ENCODE measurements around the gene KIAA0040.

KIAA0040 gene

GRCh38 chr1:175203570-175204068 is 11.0 kb upstream of the KIAA0040 start:
- Histone ChIP-seq H3K9me3 (ENCODE audit: severe bottlenecking) (no peaks in the 10 kb centered on the region), H3K27ac (ENCODE audit: poor library complexity, severe bottlenecking) (no peak overlapping the region), H3K27me3 (ENCODE audit: insufficient read depth, poor library complexity, severe bottlenecking) (no peaks in the 10 kb centered on the region), H3K36me3 (ENCODE audit: low read depth) (no peaks in the 10 kb centered on the region), H3K4me1 (ENCODE audit: insufficient read depth, poor library complexity, severe bottlenecking) (peaks cover 13% of the 10 kb centered on the region), H3K4me3 (ENCODE audit: severe bottlenecking) (no peak overlapping the region)
- no peak for ATAC-seq (ENCODE audit: low read depth)
- no peak for DNase-seq (ENCODE audit: low spot score)
- no peak for TF ChIP-seq CTCF (IDR thresholded peaks at IDR 0.05; ENCODE audit: poor library complexity, severe bottlenecking)

GRCh38 chr1:175200678-175201521 is 8.3 kb upstream of the KIAA0040 start:
- Histone ChIP-seq H3K4me1 (ENCODE audit: insufficient read depth, poor library complexity, severe bottlenecking) (peaks cover 24% of the 10 kb centered on the region), H3K27me3 (ENCODE audit: insufficient read depth, poor library complexity, severe bottlenecking) (no peaks in the 10 kb centered on the region), H3K36me3 (ENCODE audit: low read depth) (no peaks in the 10 kb centered on the region), H3K27ac (ENCODE audit: poor library complexity, severe bottlenecking) (no peak overlapping the region), H3K9me3 (ENCODE audit: severe bottlenecking) (no peaks in the 10 kb centered on the region), H3K4me3 (ENCODE audit: severe bottlenecking) (no peak overlapping the region)
- no peak for TF ChIP-seq CTCF (IDR thresholded peaks at IDR 0.05; ENCODE audit: poor library complexity, severe bottlenecking)
- ATAC-seq (ENCODE audit: low read depth): no peak
- no peak for DNase-seq (ENCODE audit: low spot score)

- DNase-seq (ENCODE audit: low spot score) (no peak), ATAC-seq (ENCODE audit: low read depth) (no peak)
- Histone ChIP-seq H3K4me3 (ENCODE audit: severe bottlenecking) (no peak overlapping the region), H3K9me3 (ENCODE audit: severe bottlenecking) (no peaks in the 10 kb centered on the region), H3K27me3 (ENCODE audit: insufficient read depth, poor library complexity, severe bottlenecking) (no peaks in the 10 kb centered on the region), H3K4me1 (ENCODE audit: insufficient read depth, poor library complexity, severe bottlenecking) (peaks cover 48% of the 10 kb centered on the region), H3K36me3 (ENCODE audit: low read depth) (no peaks in the 10 kb centered on the region), H3K27ac (ENCODE audit: poor library complexity, severe bottlenecking) (peak overlapping the region; percentile 85)
- TF ChIP-seq CTCF (IDR thresholded peaks at IDR 0.05; ENCODE audit: poor library complexity, severe bottlenecking): no peak
These were observed 5.8 kb upstream of the KIAA0040 start for GRCh38 chr1:175198332-175198731.

DNA sequence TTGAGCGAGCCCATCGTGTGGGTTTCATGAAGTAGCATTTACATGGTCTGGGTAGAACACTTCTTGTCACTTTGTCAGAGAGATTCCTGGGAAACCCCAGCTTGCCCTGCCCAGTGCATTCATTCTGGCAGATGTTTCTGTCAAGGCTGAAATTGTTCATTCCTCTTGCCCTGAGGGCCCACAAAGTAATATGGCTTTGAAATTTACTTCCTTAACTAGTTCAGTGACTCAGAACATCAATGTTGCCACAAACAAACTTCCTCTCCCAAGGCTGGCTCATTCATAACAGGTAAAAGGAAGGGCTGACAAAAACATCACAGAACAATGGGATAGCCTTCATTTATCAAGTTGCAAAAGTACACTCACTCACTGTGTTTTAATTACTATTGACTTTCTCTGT is 5.0 kb upstream of the KIAA0040 start:
- H3K4me3 ChIP-seq (ENCODE audit: severe bottlenecking): no peak overlapping the region
- peak overlapping the region; percentile 85 for H3K27ac ChIP-seq (ENCODE audit: poor library complexity, severe bottlenecking)

More for the DNA sequence above, 5.0 kb upstream of the KIAA0040 start:
- Histone ChIP-seq H3K4me1 (ENCODE audit: insufficient read depth, poor library complexity, severe bottlenecking) (peaks cover 52% of the 10 kb centered on the region), H3K27me3 (ENCODE audit: insufficient read depth, poor library complexity, severe bottlenecking) (no peaks in the 10 kb centered on the region), H3K9me3 (ENCODE audit: severe bottlenecking) (no peaks in the 10 kb centered on the region), H3K36me3 (ENCODE audit: low read depth) (no peaks in the 10 kb centered on the region)
- TF ChIP-seq CTCF (IDR thresholded peaks at IDR 0.05; ENCODE audit: poor library complexity, severe bottlenecking): no peak
- DNase-seq (ENCODE audit: low spot score): no peak
- ATAC-seq (ENCODE audit: low read depth): peak; percentile 72
